HG03521 (cell line): Measurements from ENCODE around the gene PARP6.

ENCODE experiments used
- ATAC-seq: cut with Tn5 transposase; IDR thresholded peaks from one replicate; pipeline ENCODE4 v1.9.1; 2021; ENCODE audit warnings: mild to moderate bottlenecking, moderate library complexity; ENCODE audit not compliant: unreplicated experiment

The PARP6 gene

GRCh38 chr15:72231833-72232478, 40.4 kb downstream of the PARP6 start:
- ATAC-seq = no peak

DNA sequence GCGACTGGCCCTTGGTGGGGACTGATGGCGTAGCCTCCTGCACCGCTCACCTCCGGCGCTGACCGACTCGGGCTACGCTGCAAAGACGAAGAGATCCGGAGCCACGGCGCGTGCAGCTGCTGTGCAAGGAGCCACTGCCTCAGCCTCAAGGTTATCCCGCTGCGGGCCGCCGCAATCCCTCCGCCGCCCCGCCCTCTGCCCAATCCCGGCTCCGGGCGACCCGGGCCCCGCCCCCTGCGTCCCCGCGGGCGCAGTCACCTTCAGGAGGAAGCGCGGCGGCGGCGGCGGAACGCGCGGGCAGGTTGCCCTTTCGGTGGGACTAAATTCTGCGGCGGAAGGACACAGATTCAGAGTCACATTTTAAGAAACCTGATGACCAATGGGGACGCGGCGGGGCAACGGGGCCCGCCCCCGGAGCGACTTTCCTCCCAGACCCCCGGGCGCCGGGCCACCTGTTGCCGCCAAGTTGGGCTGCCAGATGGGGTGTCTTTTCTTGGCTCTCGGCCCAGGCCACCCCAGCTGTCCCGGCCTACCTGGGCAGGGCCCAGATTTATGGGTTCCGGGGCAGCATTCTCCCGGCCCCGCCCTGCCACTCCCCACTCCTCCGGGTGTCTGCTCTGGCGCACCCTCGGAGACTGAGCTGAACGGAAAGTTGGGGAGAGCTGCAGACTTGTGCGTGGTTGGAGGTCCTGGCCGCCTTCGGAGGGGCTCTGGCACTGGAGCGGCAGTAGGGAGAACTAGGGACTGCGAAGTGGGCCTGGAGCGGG, 41.1 kb downstream of the PARP6 start, which contains the start of gene PKM:
PKM (minus strand) TSS at position 125 of the 767 bp plus-strand sequence. CDS start 12,093 bp downstream, outside the sequence.
- peak; percentile 47 for ATAC-seq

GRCh38 chr15:72230197-72231065, 41.9 kb downstream of the PARP6 start:
- ATAC-seq = no peak

GRCh38 chr15:72229947-72230196, 42.5 kb downstream of the PARP6 start:
- no peak for ATAC-seq

DNA sequence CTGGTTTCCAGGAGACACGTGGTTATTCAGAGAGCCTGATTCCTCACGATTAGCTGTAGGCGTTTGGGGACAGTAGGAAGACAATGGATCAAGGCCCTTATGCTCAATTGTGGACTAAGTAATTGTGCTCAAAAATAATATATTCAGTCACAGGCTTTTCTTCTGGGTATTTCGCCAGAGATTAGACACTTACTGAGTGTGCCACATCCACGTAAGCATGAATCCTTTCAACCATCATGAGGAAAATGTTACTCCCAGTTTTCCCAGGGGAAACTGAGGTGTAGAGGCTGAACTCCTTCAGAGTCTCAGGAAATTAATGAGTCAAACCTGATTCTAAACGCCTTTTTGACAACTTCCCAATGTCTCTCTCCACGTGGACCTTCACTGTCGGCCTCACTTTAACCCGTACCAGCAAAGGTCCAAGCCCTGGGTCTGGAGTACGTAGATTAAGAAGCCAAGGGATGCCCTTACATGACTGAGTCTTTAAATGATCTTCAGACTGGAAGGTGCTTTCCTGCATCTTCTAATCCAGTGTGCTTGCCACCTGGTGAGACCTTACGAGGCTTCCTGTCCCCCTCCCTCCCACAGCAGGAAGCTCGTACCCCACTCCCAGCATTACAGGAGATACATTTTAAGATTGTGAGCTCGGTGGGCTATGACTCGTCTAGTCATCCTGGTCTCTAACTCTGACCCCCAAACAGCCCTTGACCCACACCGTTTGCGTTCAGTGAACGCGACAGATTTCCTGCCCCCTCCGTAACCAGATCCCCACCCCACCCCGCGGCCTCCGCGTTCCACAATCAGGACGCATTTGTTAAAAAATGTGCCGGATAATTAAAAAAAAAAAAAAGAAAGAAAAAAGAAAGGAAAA, 43.0 kb downstream of the PARP6 start:
- ATAC-seq = no peak

GRCh38 chr15:72227720-72228119, 44.6 kb downstream of the PARP6 start:
- ATAC-seq = no peak

DNA sequence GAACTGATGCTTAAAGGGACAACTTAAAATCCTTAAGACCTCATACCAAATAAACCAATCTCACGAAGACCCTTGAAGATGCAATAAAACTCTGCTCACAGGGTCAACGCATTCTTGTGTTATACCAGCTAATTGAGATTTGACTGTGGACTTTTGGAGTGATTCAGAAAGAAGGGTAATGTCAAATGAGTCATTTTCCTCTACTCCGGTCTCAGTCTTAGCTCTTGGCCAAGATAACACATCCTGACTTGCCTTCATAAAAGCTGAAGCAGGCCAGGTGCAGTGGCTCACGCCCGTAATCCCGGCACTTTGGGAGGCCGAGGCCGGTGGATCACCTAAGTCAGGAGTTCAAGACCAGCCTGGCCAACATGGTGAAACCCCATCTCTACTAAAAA, 45.2 kb downstream of the PARP6 start:
- no peak for ATAC-seq

- no peak for ATAC-seq
These were observed 49.1 kb downstream of the PARP6 start for GRCh38 chr15:72223278-72223677.

DNA sequence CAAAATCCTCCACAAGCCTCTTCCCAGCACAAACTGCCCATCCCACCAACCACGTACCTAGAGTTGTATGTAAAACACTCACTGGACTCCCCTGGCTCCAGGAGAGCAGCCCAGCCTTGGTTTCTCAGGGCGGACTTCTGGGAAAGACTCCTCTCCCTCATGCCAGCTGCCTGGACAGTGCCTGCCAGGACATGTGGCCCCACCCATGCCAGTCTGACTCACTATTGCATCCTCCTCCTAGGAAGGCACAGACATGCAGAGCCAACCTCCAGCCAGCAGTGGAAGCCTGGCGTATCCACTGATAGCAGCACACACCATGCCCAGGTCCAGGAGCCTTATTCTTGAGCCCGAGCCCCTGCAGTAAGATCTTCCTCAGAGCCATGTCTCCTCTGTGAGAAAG, 50.0 kb downstream of the PARP6 start:
- ATAC-seq = no peak

DNA sequence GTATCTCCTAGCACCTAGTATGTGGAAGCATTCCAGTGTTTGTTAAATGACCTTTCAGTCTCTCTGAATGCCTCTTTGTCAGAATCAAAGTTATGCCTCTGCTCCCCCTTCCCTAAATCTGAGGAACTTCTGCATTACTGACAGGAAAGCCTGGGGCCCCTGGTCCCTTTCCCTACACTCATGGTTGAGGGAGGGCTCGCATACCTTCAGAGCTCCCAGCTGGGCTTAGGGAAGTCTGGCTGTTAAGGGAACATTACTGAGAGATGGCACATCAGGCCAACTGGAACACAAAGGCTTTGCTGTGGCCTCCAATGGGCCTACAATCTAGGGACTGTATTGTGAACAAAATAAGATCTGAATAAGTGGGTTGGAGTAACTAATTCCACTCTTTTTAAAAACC, 51.7 kb downstream of the PARP6 start:
- ATAC-seq = no peak

DNA sequence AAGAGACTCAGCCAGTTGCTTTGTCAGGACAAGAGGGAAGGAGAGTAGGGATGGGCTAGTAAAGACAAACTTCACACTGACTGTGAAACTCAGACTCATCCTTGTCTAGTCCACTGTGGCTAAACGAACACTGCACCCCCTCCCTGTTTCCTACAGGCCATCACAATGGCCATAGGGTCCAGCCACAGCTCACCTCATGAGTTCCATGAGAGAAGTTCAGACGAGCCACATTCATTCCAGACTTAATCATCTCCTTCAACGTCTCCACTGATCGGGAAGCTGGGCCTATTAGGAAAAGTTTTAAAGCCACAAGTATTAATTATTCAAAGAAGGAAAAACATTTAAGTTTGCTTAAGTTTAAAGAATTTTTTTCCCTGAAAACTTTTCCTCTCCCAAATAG, 55.1 kb downstream of the PARP6 start:
- ATAC-seq = no peak

- ATAC-seq = no peak
These were observed 56.3 kb downstream of the PARP6 start for GRCh38 chr15:72216079-72216478.

DNA sequence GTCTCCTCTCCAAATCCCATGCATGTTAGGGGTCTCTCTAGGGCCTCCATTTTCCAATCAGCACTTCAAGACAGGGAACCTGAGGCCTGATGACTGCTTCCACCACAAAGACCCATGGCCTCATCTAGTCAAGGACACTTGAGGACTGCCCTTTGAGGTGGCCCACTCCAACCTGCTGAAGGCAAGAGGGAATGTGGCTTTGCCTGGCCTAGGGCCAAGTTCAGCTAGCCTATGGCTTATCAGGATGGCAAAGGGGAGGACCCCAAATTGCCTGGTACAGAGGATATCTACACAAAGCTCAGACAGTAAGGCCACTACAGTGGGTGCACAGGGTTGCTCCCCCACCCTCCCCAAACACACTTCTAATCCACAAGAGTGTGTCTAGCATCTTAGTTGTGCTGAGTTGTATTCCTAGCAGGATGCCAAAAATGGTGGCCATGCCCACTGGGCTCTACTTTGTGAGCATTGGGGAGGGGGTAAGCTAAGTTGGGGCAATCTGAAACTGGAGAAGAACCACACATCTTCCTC, 64.7 kb downstream of the PARP6 start:
- ATAC-seq = no peak

GRCh38 chr15:72206677-72207000, 65.7 kb downstream of the PARP6 start:
- no peak for ATAC-seq

- no peak for ATAC-seq
These were observed 66.3 kb downstream of the PARP6 start for GRCh38 chr15:72205896-72206676.

- no peak for ATAC-seq
These were observed 67.1 kb downstream of the PARP6 start for GRCh38 chr15:72205273-72205672.

DNA sequence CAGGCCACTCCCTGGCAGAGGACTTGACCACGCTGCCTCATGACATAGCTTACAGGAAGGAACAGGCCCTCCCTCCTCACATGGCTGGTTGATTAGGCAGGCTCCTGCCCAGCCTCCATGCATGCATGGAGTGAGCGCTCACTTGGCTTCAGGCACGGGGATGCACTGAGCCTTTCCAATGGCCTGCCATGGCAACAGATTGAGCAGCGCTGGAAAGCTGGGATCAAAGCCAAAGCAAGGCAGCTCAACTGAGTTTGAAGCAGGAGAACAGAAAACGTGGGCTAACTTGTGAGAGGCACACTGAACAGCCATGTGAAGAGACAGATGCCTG, 68.9 kb downstream of the PARP6 start:
- ATAC-seq = no peak

- no peak for ATAC-seq
These were observed 69.4 kb downstream of the PARP6 start for GRCh38 chr15:72202801-72203506.

GRCh38 chr15:72202302-72202701, 70.1 kb downstream of the PARP6 start:
- ATAC-seq = no peak
